Ovary (tissue), 9 donors: ENCODE results near the gene VGLL2. TPM values are rescaled to one million over a fixed set of nuclear protein-coding genes. Genes with fewer than 3 reads are reported as not detected.
"Not testable (repeated sequence)": the region's sequence is repeated elsewhere in the genome, so short reads cannot be mapped to it uniquely, and the experiment has no call there.

ENCODE experiments used
- DNase-seq, 5 donors: peaks; one replicate each; pipeline ENCODE4 v3.0.0-alpha.2; 2019 to 2020
- H3K27ac ChIP-seq, 2 donors: fragments of 200-600 bp; one replicate each; pipeline versions ENCODE4 v1.5.1 to v1.8.0; 2019 to 2022
- H3K27me3 ChIP-seq: fragments of 200-600 bp; one replicate; pipeline ENCODE4 v1.8.0; 2022
- H3K36me3 ChIP-seq: fragments of 200-600 bp; sonication (generic); one replicate; pipeline ENCODE4 v1.5.1; 2019
- H3K4me1 ChIP-seq: one replicate; pipeline ENCODE4 v1.8.1; 2013; ENCODE audit warnings: mild to moderate bottlenecking, moderate library complexity; ENCODE audit not compliant: insufficient read depth
- H3K4me3 ChIP-seq: fragments of 200-600 bp; sonication (generic); one replicate; pipeline ENCODE4 v1.5.1; 2017
- H3K9me3 ChIP-seq, 2 donors: fragments of 200-600 bp in 1 of 2; sonication (generic) in 1 of 2; one replicate each; pipeline versions ENCODE4 v1.5.1 to v1.8.1; 2013 to 2019; ENCODE audit warnings: mild to moderate bottlenecking in 1 of 2, moderate library complexity in 1 of 2
- CTCF ChIP-seq, 3 donors: fragments of 450-650 bp in 2 of 3; fragments of 200-600 bp in 1 of 3; IDR thresholded peaks; one replicate each; pipeline versions ENCODE4 v1.5.1 to v1.8.0; 2016 to 2022; ENCODE audit warnings: antibody characterized with exemption in 3 of 3, mild to moderate bottlenecking in 1 of 3
- EP300 ChIP-seq: sonication (generic); formaldehyde crosslinking; IDR thresholded peaks from one replicate; pipeline ENCODE4 v1.6.1; 2017; ENCODE audit warnings: antibody characterized with exemption
- POLR2A ChIP-seq: fragments of 450-650 bp; IDR thresholded peaks from one replicate; pipeline ENCODE4 v1.6.1; 2017; ENCODE audit warnings: antibody characterized with exemption, mild to moderate bottlenecking, moderate library complexity
- WGBS, 3 donors: extraction: QIAGEN DNeasy Blood & Tissue Kit in 1 of 3; methylation state at CpG; one replicate each; pipeline versions ENCODE4 v1.1.5 to v1.1.7; 2013 to 2017; 5-methylcytosine and 5-hydroxymethylcytosine counted together
- intact Hi-C, 4 donors: fragments of 100-400 bp; cut with DNase I; formaldehyde crosslinking; loops; one replicate each; pipeline versions ENCODE4 v1.11.0 to v1.15.1; 2022 to 2023
- polyA plus RNA-seq, 2 donors: library from polyadenylated mRNA; stranded (reverse); fragments of 200-250 nt in 1 of 2; fragments of 350-450 nt in 1 of 2; fragmentation: Illumina TruSeq in 1 of 2; extraction: RNeasy Lipid Tissue Mini Kit (QIAGEN cat#74804) in 1 of 2; gene quantifications; one replicate each; pipeline ENCODE4 v1.2.3, GENCODE V29; 2013 to 2014
- total RNA-seq, 7 donors: library from RNA; depleted of rRNA in 2 of 7; stranded (reverse); fragments of >200 nt in 2 of 7; fragmentation: NEBNext Ultra II Directional in 3 of 7; extraction: Animal tissue kit (Norgen Biotek cat#: 25700) in 3 of 7; gene quantifications; one replicate each; pipeline versions ENCODE4 v1.1.0 to v1.2.4, GENCODE V29; 2016 to 2023
- donor health status: DM: no; HTN: no; CAD: no; lungs with moderate emphysema.
- donor health status: DM: no; HTN: no; CAD: no.
- donor health status: Bipolar disorder and iron deficiency.
- donor health status: DM: yes; HTN: yes; CAD: no.
- donor health status: DM: no; HTN: no; CAD: no.
- donor health status: DM: yes; HTN: yes; CAD: no.

The VGLL2 gene
- total and polyA plus RNA-seq, 9 donors: 0.25 TPM; not detected in 8

GRCh38 chr6:117237561-117237960 lies 27.8 kb upstream of the VGLL2 start:
- Histone ChIP-seq H3K4me3 (no peak overlapping the region), H3K4me1 (no peaks in the 10 kb centered on the region), H3K27ac (no peak overlapping the region), H3K27me3 (no peaks in the 10 kb centered on the region), H3K9me3 (no peaks in the 10 kb centered on the region), H3K36me3 (no peaks in the 10 kb centered on the region)
- intact Hi-C loops: no loop called here
- WGBS, 3 donors: 54 to 59% (median 58%) methylated on average over 2 of the region's 2 CpGs
- no peak for DNase-seq
- no peak for TF ChIP-seq CTCF (IDR thresholded peaks at IDR 0.05)
- no peak for TF ChIP-seq EP300
- TF ChIP-seq POLR2A: no peak

DNA sequence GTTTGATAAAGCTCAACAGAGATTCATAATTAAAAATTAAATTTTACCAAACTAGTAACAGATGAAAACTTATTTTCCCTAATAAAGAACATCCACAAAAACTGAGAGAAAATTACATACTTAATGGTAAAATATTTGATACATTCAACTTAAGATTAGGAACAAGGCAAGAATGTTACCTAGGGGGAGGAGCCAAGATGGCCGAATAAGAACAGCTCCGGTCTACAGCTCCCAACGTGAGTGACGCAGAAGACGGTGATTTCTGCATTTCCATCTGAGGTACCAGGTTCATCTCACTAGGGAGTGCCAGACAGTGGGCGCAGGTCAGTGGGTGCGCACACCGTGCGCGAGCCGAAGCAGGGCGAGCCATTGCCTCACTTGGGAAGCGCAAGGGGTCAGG lies 20.8 kb upstream of the VGLL2 start:
- H3K9me3 ChIP-seq, H3K4me1 ChIP-seq, H3K27me3 ChIP-seq, H3K4me3 ChIP-seq, H3K27ac ChIP-seq, H3K36me3 ChIP-seq, DNase-seq, intact Hi-C loops: not testable (repeated sequence)
- 66 to 74% (median 68%) methylated on average over 11 to 13 of the region's 13 CpGs for WGBS, 3 donors

DNA sequence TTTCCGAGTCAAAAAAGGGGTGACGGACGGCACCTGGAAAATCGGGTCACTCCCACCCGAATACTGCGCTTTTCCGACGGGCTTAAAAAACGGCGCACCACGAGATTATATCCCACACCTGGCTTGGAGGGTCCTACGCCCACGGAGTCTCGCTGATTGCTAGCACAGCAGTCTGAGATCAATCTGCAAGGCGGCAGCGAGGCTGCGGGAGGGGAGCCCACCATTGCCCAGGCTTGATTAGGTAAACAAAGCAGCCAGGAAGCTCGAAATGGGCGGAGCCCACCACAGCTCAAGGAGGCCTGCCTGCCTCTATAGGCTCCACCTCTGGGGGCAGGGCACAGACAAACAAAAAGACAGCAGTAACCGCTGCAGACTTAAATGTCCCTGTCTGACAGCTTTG lies 20.4 kb upstream of the VGLL2 start:
- WGBS, 3 donors: 83 to 86% (median 84%) methylated on average over 19 of the region's 20 CpGs
- H3K4me3 ChIP-seq, H3K9me3 ChIP-seq, H3K36me3 ChIP-seq, intact Hi-C loops, H3K27ac ChIP-seq, DNase-seq, H3K27me3 ChIP-seq, H3K4me1 ChIP-seq: not testable (repeated sequence)

GRCh38 chr6:117253785-117254184 lies 11.6 kb upstream of the VGLL2 start:
- intact Hi-C loops: no loop called here
- TF ChIP-seq EP300: no peak
- no peak for TF ChIP-seq CTCF (IDR thresholded peaks at IDR 0.05)
- no peak for TF ChIP-seq POLR2A
- Histone ChIP-seq H3K9me3 (no peaks in the 10 kb centered on the region), H3K27ac (no peak overlapping the region), H3K4me1 (no peaks in the 10 kb centered on the region), H3K27me3 (no peaks in the 10 kb centered on the region), H3K36me3 (no peaks in the 10 kb centered on the region), H3K4me3 (no peak overlapping the region)
- no peak for DNase-seq
- WGBS, 3 donors: 76 to 87% (median 83%) methylated on average over 2 of the region's 2 CpGs

DNA sequence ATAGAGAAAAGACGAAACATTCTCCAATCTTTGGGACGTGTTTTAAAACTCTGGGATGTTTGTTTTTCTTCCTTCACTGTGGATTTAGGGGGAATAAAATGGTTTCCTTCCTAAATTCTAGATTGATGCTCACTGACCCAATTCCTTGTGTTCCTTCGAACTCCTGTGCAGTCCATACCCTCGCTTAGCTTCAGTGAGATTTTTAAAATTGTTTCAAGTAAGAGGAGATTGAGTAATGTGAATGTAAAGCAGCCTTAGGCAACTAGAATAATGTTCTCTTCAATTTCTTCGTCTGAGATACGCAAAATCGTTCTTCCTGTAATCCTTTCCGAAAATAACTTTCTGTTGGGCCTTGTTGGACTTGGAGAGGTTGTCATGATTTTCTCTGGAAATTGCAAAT lies 2.6 kb upstream of the VGLL2 start:
- Histone ChIP-seq H3K4me3 (no peak overlapping the region), H3K36me3 (no peaks in the 10 kb centered on the region), H3K27me3 (no peaks in the 10 kb centered on the region), H3K4me1 (peaks cover 8% of the 10 kb centered on the region), H3K9me3 (peaks cover 0 to 4% of the 10 kb centered on the region in 2 donors), H3K27ac (no peak overlapping the region)
- intact Hi-C loops: no loop called here
- 39 to 41% (median 40%) methylated on average over 8 of the region's 8 CpGs for WGBS, 3 donors
- no peak for TF ChIP-seq EP300
- no peak for TF ChIP-seq CTCF (IDR thresholded peaks at IDR 0.05)
- TF ChIP-seq POLR2A: no peak
- no peak for DNase-seq
